Peyer's patch (tissue), 4 donors: Measurements from ENCODE around the gene HEY2. TPM values are rescaled to one million over a fixed set of nuclear protein-coding genes. Genes with fewer than 3 reads are reported as not detected.
"Not testable (repeated sequence)": the region's sequence is repeated elsewhere in the genome, so short reads cannot be mapped to it uniquely, and the experiment has no call there.

ENCODE experiments used
- DNase-seq, 3 donors: peaks; one replicate each; pipeline ENCODE4 v3.0.0-alpha.2; 2017 to 2019
- H3K27ac ChIP-seq, 4 donors: fragments of 200-600 bp; sonication (generic); one replicate each; pipeline ENCODE4 v1.5.1; 2016 to 2019
- H3K27me3 ChIP-seq, 2 donors: fragments of 200-600 bp; sonication (generic); one replicate each; pipeline ENCODE4 v1.5.1; 2019
- H3K36me3 ChIP-seq, 3 donors: fragments of 200-600 bp; sonication (generic); one replicate each; pipeline ENCODE4 v1.5.1; 2016 to 2019
- H3K4me1 ChIP-seq, 4 donors: fragments of 200-600 bp; sonication (generic); one replicate each; pipeline ENCODE4 v1.5.1; 2016 to 2019
- H3K4me3 ChIP-seq, 4 donors: fragments of 200-600 bp; sonication (generic); 1 replicate in 3 of 4; 2 replicates in 1 of 4; pipeline ENCODE4 v1.5.1; 2016 to 2019; ENCODE audit warnings: mild to moderate bottlenecking in 1 of 4
- H3K9me3 ChIP-seq, 4 donors: fragments of 200-600 bp; sonication (generic); one replicate each; pipeline ENCODE4 v1.5.1; 2016 to 2019; ENCODE audit warnings: mild to moderate bottlenecking in 1 of 4
- CTCF ChIP-seq, 6 experiments: fragments of 450-650 bp in 4 of 6; fragments of 200-600 bp in 2 of 6; sonication (generic) in 1 of 6; IDR thresholded peaks; one replicate each; pipeline ENCODE4 v1.5.1; 2017 to 2019; ENCODE audit warnings: antibody characterized with exemption in 6 of 6, mild to moderate bottlenecking in 3 of 6, moderate library complexity in 1 of 6
- POLR2A ChIP-seq, 2 donors: fragments of 450-650 bp; IDR thresholded peaks; one replicate each; pipeline ENCODE4 v1.5.1; 2017; ENCODE audit warnings: antibody characterized with exemption in 2 of 2, mild to moderate bottlenecking in 2 of 2, moderate library complexity in 2 of 2
- total RNA-seq, 4 donors: library from RNA; depleted of rRNA; stranded (reverse); fragments of >200 nt; gene quantifications; one replicate each; pipeline ENCODE4 v1.1.0, GENCODE V29; 2016

Gene HEY2
- total RNA-seq, 4 donors from 2014 or later, result 0.35 to 2.0 (median 0.40) TPM; not detected in 1

- H3K9me3 ChIP-seq, result no peaks in the 10 kb centered on the region
- H3K27me3 ChIP-seq, result no peaks in the 10 kb centered on the region
- TF ChIP-seq POLR2A (IDR thresholded peaks at IDR 0.05) (no peak), CTCF (IDR thresholded peaks at IDR 0.05) (no peak)
Measured at GRCh38 chr6:125764121-125764671, 14.8 kb downstream of the HEY2 start.

GRCh38 chr6:125765944-125766343 lies 16.5 kb downstream of the HEY2 start:
- Histone ChIP-seq H3K36me3 (no peaks in the 10 kb centered on the region), H3K27ac (no peak overlapping the region), H3K27me3 (no peaks in the 10 kb centered on the region), H3K4me1 (no peaks in the 10 kb centered on the region), H3K9me3 (no peaks in the 10 kb centered on the region), H3K4me3 (no peak overlapping the region)
- TF ChIP-seq POLR2A (IDR thresholded peaks at IDR 0.05) (no peak), CTCF (IDR thresholded peaks at IDR 0.05) (no peak)
- no peak for DNase-seq

More at GRCh38 chr6:125764121-125764671, 14.8 kb downstream of the HEY2 start:
- no peak overlapping the region for H3K27ac ChIP-seq
- H3K4me1 ChIP-seq, result no peaks in the 10 kb centered on the region
- DNase-seq, result no peak
- no peak overlapping the region for H3K4me3 ChIP-seq
- H3K36me3 ChIP-seq, result no peaks in the 10 kb centered on the region

- Histone ChIP-seq H3K9me3 (no peaks in the 10 kb centered on the region), H3K4me1 (no peaks in the 10 kb centered on the region), H3K36me3 (no peaks in the 10 kb centered on the region), H3K4me3 (no peak overlapping the region), H3K27me3 (no peaks in the 10 kb centered on the region), H3K27ac (no peak overlapping the region)
- TF ChIP-seq CTCF (IDR thresholded peaks at IDR 0.05), result no peak
- TF ChIP-seq POLR2A (IDR thresholded peaks at IDR 0.05), result no peak
- no peak for DNase-seq
Measured at GRCh38 chr6:125766641-125767040, 17.2 kb downstream of the HEY2 start.

GRCh38 chr6:125769147-125769783 lies 19.8 kb downstream of the HEY2 start:
- Histone ChIP-seq H3K36me3 (no peaks in the 10 kb centered on the region), H3K27me3 (no peaks in the 10 kb centered on the region), H3K9me3 (no peaks in the 10 kb centered on the region), H3K27ac (no peak overlapping the region), H3K4me1 (no peaks in the 10 kb centered on the region), H3K4me3 (no peak overlapping the region)
- TF ChIP-seq POLR2A (IDR thresholded peaks at IDR 0.05), result no peak
- no peak for TF ChIP-seq CTCF (IDR thresholded peaks at IDR 0.05)
- DNase-seq, result no peak

- no peak overlapping the region for H3K27ac ChIP-seq
- no peak for TF ChIP-seq CTCF (IDR thresholded peaks at IDR 0.05)
- TF ChIP-seq POLR2A (IDR thresholded peaks at IDR 0.05), result no peak
- H3K36me3 ChIP-seq, result no peaks in the 10 kb centered on the region
- H3K27me3 ChIP-seq, result no peaks in the 10 kb centered on the region
- DNase-seq, result no peak
- no peak overlapping the region for H3K4me3 ChIP-seq
- no peaks in the 10 kb centered on the region for H3K9me3 ChIP-seq
- H3K4me1 ChIP-seq, result no peaks in the 10 kb centered on the region
Measured at GRCh38 chr6:125773387-125774341, 24.2 kb downstream of the HEY2 start.

- H3K27me3 ChIP-seq, H3K4me3 ChIP-seq, H3K27ac ChIP-seq, H3K9me3 ChIP-seq, H3K36me3 ChIP-seq, H3K4me1 ChIP-seq, DNase-seq: not testable (repeated sequence)
Measured at GRCh38 chr6:125776107-125776826, 26.8 kb downstream of the HEY2 start.
